GM13977 (cell line): ENCODE data around the gene SLC16A2.

Source experiments
- DNase-seq: peaks from one replicate; pipeline ENCODE4 v3.0.0; 2012; ENCODE audit warnings: low spot score
- CTCF ChIP-seq: IDR thresholded peaks from 2 replicates; pipeline ENCODE4 v1.5.1; 2012; ENCODE audit warnings: mild to moderate bottlenecking, control low read depth; ENCODE audit not compliant: insufficient read depth; ENCODE audit errors: extremely low read depth, missing control alignments
- in situ Hi-C: fragments of 300-500 bp; cut with MboI; formaldehyde crosslinking; loops from one replicate; pipeline ENCODE4 v1.12.0; 2022; ENCODE audit warnings: low sequenced_read_pairs, low pct_unique_long_range_greater_than_20kb, mixed read lengths, inconsistent platforms; ENCODE audit not compliant: unreplicated experiment

SLC16A2 gene

GRCh38 chrX:74422576-74423288 is 1.4 kb downstream of the SLC16A2 start:
- peak; percentile 38 for DNase-seq
- in situ Hi-C loops: no loop called here
- no peak for TF ChIP-seq CTCF

GRCh38 chrX:74423289-74423998 is 2.2 kb downstream of the SLC16A2 start:
- no peak for TF ChIP-seq CTCF
- in situ Hi-C loops: no loop called here
- DNase-seq: no peak

- in situ Hi-C loops: no loop called here
- no peak for DNase-seq
Observed at GRCh38 chrX:74426071-74426470, 4.8 kb downstream of the SLC16A2 start.

DNA sequence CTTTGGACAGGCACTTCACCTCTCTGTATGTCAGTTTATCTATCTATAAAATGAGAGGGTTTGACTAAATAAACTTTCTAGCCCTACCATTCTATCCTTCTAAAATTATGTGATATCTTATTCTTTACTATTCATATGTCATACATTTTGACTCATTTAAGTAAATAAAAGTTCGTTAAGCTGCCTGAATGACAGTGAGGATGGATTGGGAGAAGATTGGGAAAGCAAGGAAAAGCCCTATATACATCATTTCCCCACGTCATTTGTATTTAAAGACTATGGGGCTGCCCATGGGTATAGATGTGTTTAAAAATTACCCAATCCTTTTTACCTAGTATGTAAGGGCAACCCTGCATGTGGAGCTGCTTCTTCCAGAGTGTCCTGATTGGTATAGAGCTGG is 5.3 kb downstream of the SLC16A2 start:
- TF ChIP-seq CTCF: no peak
- in situ Hi-C loops: no loop called here
- no peak for DNase-seq

More at GRCh38 chrX:74426071-74426470, 4.8 kb downstream of the SLC16A2 start:
- TF ChIP-seq CTCF: no peak

GRCh38 chrX:74431797-74432196 is 10.5 kb downstream of the SLC16A2 start:
- in situ Hi-C loops: no loop called here
- DNase-seq: no peak
- TF ChIP-seq CTCF: no peak

DNA sequence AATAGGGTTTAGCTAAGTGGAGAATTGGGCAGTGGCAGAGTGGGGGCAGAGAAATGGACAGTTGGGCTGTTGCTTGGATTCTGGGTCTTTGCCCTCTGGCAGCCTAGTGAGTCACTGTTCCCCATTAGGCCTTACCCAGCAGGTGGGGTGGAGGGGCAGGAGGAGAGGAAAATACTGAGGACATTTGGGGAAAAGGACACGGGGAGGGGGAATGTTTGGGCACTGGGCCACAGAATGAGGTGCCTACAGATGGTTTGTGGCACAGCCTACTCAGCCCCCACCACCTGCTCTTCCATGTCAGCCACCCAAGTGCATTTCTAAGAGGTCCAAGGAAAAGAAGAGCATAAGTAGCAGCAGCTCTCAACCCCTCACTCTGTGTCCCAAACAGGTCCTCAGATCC is 13.0 kb downstream of the SLC16A2 start:
- in situ Hi-C loops: no loop called here
- no peak for TF ChIP-seq CTCF
- no peak for DNase-seq
